Panc1 (cell line): ENCODE results near the gene ZNF20. TPM values are rescaled to one million over a fixed set of nuclear protein-coding genes. Genes with fewer than 3 reads are reported as not detected.

Source experiments
- ATAC-seq: fragments of 200-7000 bp; cut with Tn5 transposase; 2 replicates; pipeline ENCODE4 v1.9.1; 2020; ENCODE audit warnings: mild to moderate bottlenecking, moderate library complexity
- BruUV-seq: library from RNA; stranded (reverse); fragments of 400-500 nt; replicated peaks from 2 replicates; lab custom pipeline; 2021; lab: Mats Ljungman, UMichigan
- CTCF ChIA-PET: fragments of 300-600 bp; sonication (Branson Sonifier 250); formaldehyde crosslinking; loops from one replicate; lab custom pipeline; 2022; ENCODE audit warnings: antibody characterized with exemption; lab: Charles Lee
- POLR2A ChIA-PET: fragments of 300-600 bp; sonication (Branson Sonifier 250); formaldehyde crosslinking; loops from one replicate; lab custom pipeline; 2022; ENCODE audit warnings: antibody characterized with exemption; lab: Charles Lee
- DNase-seq: peaks from one replicate; pipeline ENCODE4 v3.0.0-alpha.2; 2010; ENCODE audit warnings: low read depth, low spot score
- H3K27ac ChIP-seq: 2 replicates; pipeline ENCODE4 v1.5.1; 2011; ENCODE audit warnings: mild to moderate bottlenecking, low read length, inconsistent platforms
- H3K27me3 ChIP-seq: fragments of 200-500 bp; sonication (Bioruptor generic); 2 replicates; pipeline ENCODE4 v1.6.0; 2014; ENCODE audit warnings: low read length, inconsistent platforms; ENCODE audit not compliant: control insufficient read depth, insufficient read depth
- H3K36me3 ChIP-seq: fragments of 200-500 bp; sonication (Bioruptor generic); 2 replicates; pipeline ENCODE4 v1.5.1; 2014; ENCODE audit warnings: inconsistent platforms, mild to moderate bottlenecking, low read length, moderate library complexity; ENCODE audit not compliant: control insufficient read depth, insufficient read depth
- H3K4me1 ChIP-seq: 2 replicates; pipeline ENCODE4 v1.5.1; 2011; ENCODE audit warnings: inconsistent platforms, mild to moderate bottlenecking, low read length, moderate library complexity; ENCODE audit not compliant: control insufficient read depth, insufficient read depth
- H3K4me3 ChIP-seq, 2 experiments: 2 replicates each; pipeline ENCODE4 v1.5.1; 2011 to 2012; ENCODE audit warnings: low read depth in 2 of 2, low read length in 2 of 2, mild to moderate bottlenecking in 2 of 2, inconsistent platforms in 1 of 2, moderate library complexity in 1 of 2
- H3K9me3 ChIP-seq: fragments of 200-500 bp; sonication (Bioruptor generic); 2 replicates; pipeline ENCODE4 v1.5.1; 2014; ENCODE audit warnings: low read depth, mild to moderate bottlenecking, inconsistent platforms, low read length, moderate library complexity; ENCODE audit not compliant: control insufficient read depth, insufficient read depth
- CTCF ChIP-seq: fragments of 450-650 bp; IDR thresholded peaks from 2 replicates; pipeline ENCODE4 v1.5.1; 2017; ENCODE audit warnings: mild to moderate bottlenecking
- POLR2AphosphoS5 ChIP-seq: IDR thresholded peaks from 2 replicates; pipeline ENCODE4 v1.6.1; 2012; ENCODE audit warnings: mild to moderate bottlenecking, low read depth, low read length, moderate library complexity
- SIN3A ChIP-seq: IDR thresholded peaks from 2 replicates; pipeline ENCODE4 v1.6.1; 2012; ENCODE audit warnings: low read depth, mild to moderate bottlenecking, low read length, moderate library complexity, borderline replicate concordance; ENCODE audit not compliant: insufficient read depth
- TCF7L2 ChIP-seq: IDR thresholded peaks from 2 replicates; pipeline ENCODE4 v1.6.1; 2011; ENCODE audit warnings: mild to moderate bottlenecking, low read depth, low read length, inconsistent platforms
- in situ Hi-C: cut with HindIII; loops from 2 replicates; pipeline ENCODE4 v1.10.0; 2016; ENCODE audit warnings: low sequenced_read_pairs, low pct_unique_long_range_greater_than_20kb
- intact Hi-C: fragments of 100-400 bp; cut with micrococcal nuclease; formaldehyde crosslinking; loops from one replicate; pipeline ENCODE4 v1.10.0; 2022; ENCODE audit not compliant: unreplicated experiment
- total RNA-seq: library from RNA; stranded (reverse); gene quantifications from one replicate; pipeline ENCODE4 v1.2.1, GENCODE V29; 2021; ENCODE audit not compliant: unreplicated experiment
- TF ChIP-seq, protein P1 (sequence below), 2 experiments: IDR thresholded peaks; 2 replicates each; pipeline ENCODE4 v1.6.1; 2011 to 2012; ENCODE audit warnings: low read depth in 2 of 2, control low read depth in 1 of 2, low read length in 1 of 2, mild to moderate bottlenecking in 1 of 2, moderate library complexity in 1 of 2; ENCODE audit not compliant: insufficient read depth in 1 of 2

Gene ZNF20
- total RNA-seq, 1 experiment from 2014 or later: 4.9 TPM

GRCh38 chr19:12092956-12093355 is 47.2 kb downstream of the ZNF20 start:
- ATAC-seq (no peak), DNase-seq (no peak)
- no peaks in the 10 kb centered on the region for H3K4me1 ChIP-seq
- H3K27me3 ChIP-seq: no peaks in the 10 kb centered on the region
- H3K27ac ChIP-seq: peak overlapping the region; percentile 80
- no peaks in the 10 kb centered on the region for H3K36me3 ChIP-seq
- no TSS peak for BruUV-seq
- peak overlapping the region; percentile 57 to 84 for H3K4me3 ChIP-seq
- ChIA-PET CTCF (no interaction called here), POLR2A (no interaction called here)
- H3K9me3 ChIP-seq: peaks cover 23% of the 10 kb centered on the region; the same call in 1 of the 2 replicates
- in situ Hi-C loops: no loop called here
- intact Hi-C loops: no loop called here
- TF ChIP-seq TCF7L2 (no peak), CTCF (no peak), SIN3A (no peak), POLR2AphosphoS5 (no peak)
- TF ChIP-seq, protein P1, sequence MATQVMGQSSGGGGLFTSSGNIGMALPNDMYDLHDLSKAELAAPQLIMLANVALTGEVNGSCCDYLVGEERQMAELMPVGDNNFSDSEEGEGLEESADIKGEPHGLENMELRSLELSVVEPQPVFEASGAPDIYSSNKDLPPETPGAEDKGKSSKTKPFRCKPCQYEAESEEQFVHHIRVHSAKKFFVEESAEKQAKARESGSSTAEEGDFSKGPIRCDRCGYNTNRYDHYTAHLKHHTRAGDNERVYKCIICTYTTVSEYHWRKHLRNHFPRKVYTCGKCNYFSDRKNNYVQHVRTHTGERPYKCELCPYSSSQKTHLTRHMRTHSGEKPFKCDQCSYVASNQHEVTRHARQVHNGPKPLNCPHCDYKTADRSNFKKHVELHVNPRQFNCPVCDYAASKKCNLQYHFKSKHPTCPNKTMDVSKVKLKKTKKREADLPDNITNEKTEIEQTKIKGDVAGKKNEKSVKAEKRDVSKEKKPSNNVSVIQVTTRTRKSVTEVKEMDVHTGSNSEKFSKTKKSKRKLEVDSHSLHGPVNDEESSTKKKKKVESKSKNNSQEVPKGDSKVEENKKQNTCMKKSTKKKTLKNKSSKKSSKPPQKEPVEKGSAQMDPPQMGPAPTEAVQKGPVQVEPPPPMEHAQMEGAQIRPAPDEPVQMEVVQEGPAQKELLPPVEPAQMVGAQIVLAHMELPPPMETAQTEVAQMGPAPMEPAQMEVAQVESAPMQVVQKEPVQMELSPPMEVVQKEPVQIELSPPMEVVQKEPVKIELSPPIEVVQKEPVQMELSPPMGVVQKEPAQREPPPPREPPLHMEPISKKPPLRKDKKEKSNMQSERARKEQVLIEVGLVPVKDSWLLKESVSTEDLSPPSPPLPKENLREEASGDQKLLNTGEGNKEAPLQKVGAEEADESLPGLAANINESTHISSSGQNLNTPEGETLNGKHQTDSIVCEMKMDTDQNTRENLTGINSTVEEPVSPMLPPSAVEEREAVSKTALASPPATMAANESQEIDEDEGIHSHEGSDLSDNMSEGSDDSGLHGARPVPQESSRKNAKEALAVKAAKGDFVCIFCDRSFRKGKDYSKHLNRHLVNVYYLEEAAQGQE (IDR thresholded peaks at IDR 0.05; ENCODE audit: insufficient read depth in 1 of 2, low read depth in 2 of 2, low read length in 1 of 2): no peak

DNA sequence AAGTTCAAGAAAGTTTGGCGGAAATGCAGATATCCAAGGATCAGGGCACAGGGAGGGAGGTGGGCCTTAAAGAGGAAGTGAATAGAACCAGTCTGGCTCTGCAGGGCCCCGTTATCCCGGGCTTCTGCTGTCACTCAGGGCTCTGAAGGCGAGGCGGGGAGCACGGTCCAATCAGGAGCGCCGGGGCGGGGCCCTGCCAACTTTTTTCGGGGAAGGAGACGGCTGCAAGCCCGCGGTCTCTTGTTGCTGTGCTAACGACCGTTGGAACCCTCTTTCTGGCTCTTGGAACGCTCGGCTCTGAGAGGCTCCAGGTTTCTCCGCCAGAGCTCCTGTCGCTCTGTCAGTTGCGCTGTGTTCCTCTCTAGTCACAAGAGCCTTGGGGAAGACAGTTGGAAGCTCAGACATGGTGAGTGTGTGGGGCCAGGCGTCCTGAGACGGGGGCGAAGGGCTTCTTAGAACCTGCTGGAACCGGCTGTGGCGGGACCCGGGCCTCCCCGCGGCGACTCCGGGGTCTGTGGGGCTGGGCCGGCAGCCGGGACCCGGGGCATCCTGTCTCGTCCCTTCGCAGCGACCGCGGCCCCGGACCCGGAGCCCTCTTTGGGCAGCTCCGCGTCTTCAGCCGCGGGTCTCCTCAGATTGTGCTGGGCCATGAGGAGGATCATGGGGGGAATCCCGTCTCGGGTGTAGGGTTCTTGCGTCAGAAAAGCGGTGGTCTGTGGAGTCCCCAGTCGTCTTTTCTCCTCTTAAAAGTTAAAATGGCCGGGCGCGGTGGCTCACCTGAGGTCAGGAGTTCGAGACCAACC is 47.9 kb downstream of the ZNF20 start:
- no peaks in the 10 kb centered on the region for H3K36me3 ChIP-seq
- POLR2A ChIA-PET: no interaction called here
- TF ChIP-seq SIN3A (no peak), POLR2AphosphoS5 (peak; percentile 52; the same call in 1 of the 2 replicates)
- in situ Hi-C loops (no loop called here), intact Hi-C loops (no loop called here)
- ATAC-seq: peak; percentile 99
- H3K27ac ChIP-seq: peak overlapping the region; percentile 80
- H3K4me1 ChIP-seq: no peaks in the 10 kb centered on the region
- peak overlapping the region; percentile 57 to 84 for H3K4me3 ChIP-seq
- H3K9me3 ChIP-seq: peaks cover 21% of the 10 kb centered on the region; the same call in 1 of the 2 replicates
- BruUV-seq: TSS peak; percentile 88
- CTCF ChIA-PET: no interaction called here
- no peaks in the 10 kb centered on the region for H3K27me3 ChIP-seq
- peak; percentile 24 for DNase-seq
